B cell (primary cell): ENCODE measurements around the gene PPM1M. TPM values are rescaled to one million over a fixed set of nuclear protein-coding genes. Genes with fewer than 3 reads are reported as not detected.

Source experiments
- ATAC-seq: fragments of 200-7000 bp; cut with Tn5 transposase; one replicate; pipeline ENCODE4 v1.10.0; 2021; ENCODE audit warnings: low read depth, mild to moderate bottlenecking, moderate number of reproducible peaks, moderate library complexity
- CTCF ChIA-PET: fragments of 350-600 bp; sonication (Branson Sonifier 250); formaldehyde crosslinking; loops from one replicate; lab custom pipeline; 2021; ENCODE audit warnings: antibody characterized with exemption, inconsistent platforms; lab: Charles Lee
- POLR2A ChIA-PET: fragments of 350-600 bp; sonication (Branson Sonifier 250); formaldehyde crosslinking; loops from one replicate; lab custom pipeline; 2021; ENCODE audit warnings: antibody characterized with exemption; lab: Charles Lee
- DNase-seq: peaks from one replicate; pipeline ENCODE4 v3.0.0; 2013
- H2AFZ ChIP-seq: 2 replicates; pipeline ENCODE4 v1.6.1; 2012; ENCODE audit warnings: mild to moderate bottlenecking, low read depth, low read length; ENCODE audit not compliant: insufficient read depth, poor library complexity, severe bottlenecking
- H3K27ac ChIP-seq, 2 donors: 1 replicate in 1 of 2; 2 replicates in 1 of 2; pipeline ENCODE4 v1.5.1; 2012 to 2013; ENCODE audit warnings: low read length in 2 of 2, mild to moderate bottlenecking in 2 of 2, moderate library complexity in 1 of 2
- H3K27me3 ChIP-seq, 4 experiments: fragments of 200-600 bp in 1 of 4; sonication (generic) in 1 of 4; replicated peaks in 1 of 4; 1 replicate in 2 of 4; 2 replicates in 2 of 4; pipeline versions ENCODE4 v1.6.1 to v1.7.0; 2013 to 2016; ENCODE audit warnings: low read length in 3 of 4, mild to moderate bottlenecking in 2 of 4, mixed read lengths in 1 of 4, moderate library complexity in 1 of 4; ENCODE audit not compliant: insufficient read depth in 4 of 4, control insufficient read depth in 3 of 4; ENCODE audit errors: control extremely low read depth in 1 of 4
- H3K36me3 ChIP-seq, 2 experiments: replicated peaks in 1 of 2; 1 replicate in 1 of 2; 2 replicates in 1 of 2; pipeline versions ENCODE4 v1.6.1 to v1.7.1; 2013; ENCODE audit warnings: low read length in 1 of 2; ENCODE audit not compliant: insufficient read depth in 2 of 2, control insufficient read depth in 1 of 2; ENCODE audit errors: control extremely low read depth in 1 of 2, extremely low read depth in 1 of 2
- H3K4me1 ChIP-seq, 2 donors: fragments of 200-600 bp in 1 of 2; sonication (generic) in 1 of 2; 1 replicate in 1 of 2; 2 replicates in 1 of 2; pipeline versions ENCODE4 v1.5.1 to v1.6.1; 2013 to 2017; ENCODE audit warnings: low read length in 2 of 2; ENCODE audit not compliant: control insufficient read depth in 2 of 2, insufficient read depth in 2 of 2
- H3K4me2 ChIP-seq: replicated peaks from 2 replicates; pipeline ENCODE3; 2012; ENCODE audit warnings: mild to moderate bottlenecking, low read depth, low read length; ENCODE audit not compliant: poor library complexity, severe bottlenecking
- H3K4me3 ChIP-seq, 5 experiments: fragments of 200-600 bp in 1 of 5; sonication (generic) in 1 of 5; 1 replicate in 3 of 5; 2 replicates in 2 of 5; pipeline versions ENCODE4 v1.5.1 to v1.7.0; 2011 to 2016; ENCODE audit warnings: low read length in 4 of 5, mild to moderate bottlenecking in 4 of 5, low read depth in 2 of 5, control low read depth in 1 of 5, moderate library complexity in 1 of 5; ENCODE audit not compliant: insufficient read depth in 1 of 5; ENCODE audit errors: control extremely low read depth in 1 of 5, extremely low read depth in 1 of 5
- H3K79me2 ChIP-seq: fragments of 200-600 bp; sonication (generic); one replicate; pipeline ENCODE4 v1.6.0; 2016; ENCODE audit warnings: low read length; ENCODE audit not compliant: control insufficient read depth, insufficient read depth
- H3K9ac ChIP-seq: fragments of 200-600 bp; sonication (generic); 2 replicates; pipeline ENCODE4 v1.6.1; 2017; ENCODE audit warnings: mild to moderate bottlenecking, low read length, moderate library complexity
- H3K9me3 ChIP-seq, 3 donors: one replicate each; pipeline versions ENCODE4 v1.6.1 to v1.7.1; 2013; ENCODE audit warnings: low read length in 2 of 3; ENCODE audit not compliant: control insufficient read depth in 2 of 3, insufficient read depth in 1 of 3; ENCODE audit errors: control extremely low read depth in 1 of 3
- H4K20me1 ChIP-seq: 2 replicates; pipeline ENCODE4 v1.6.0; 2012; ENCODE audit warnings: mild to moderate bottlenecking, low read length; ENCODE audit not compliant: insufficient read depth, control insufficient read depth, poor library complexity, severe bottlenecking
- H3K27ac Mint-ChIP-seq: one replicate; pipeline ENCODE4 v1.8.0; 2021; ENCODE audit warnings: mixed read lengths
- H3K27me3 Mint-ChIP-seq: one replicate; pipeline ENCODE4 v1.8.0; 2021; ENCODE audit warnings: mixed read lengths
- H3K4me1 Mint-ChIP-seq: one replicate; pipeline ENCODE4 v1.8.0; 2021; ENCODE audit warnings: mixed read lengths
- H3K4me3 Mint-ChIP-seq: one replicate; pipeline ENCODE4 v1.8.0; 2021; ENCODE audit warnings: mixed read lengths
- H3K9me3 Mint-ChIP-seq: one replicate; pipeline ENCODE4 v1.8.0; 2022; ENCODE audit warnings: mixed read lengths; ENCODE audit not compliant: insufficient read depth
- EZH2 ChIP-seq: IDR thresholded peaks from 2 replicates; pipeline ENCODE4 v1.6.1; 2012; ENCODE audit warnings: borderline replicate concordance, low read depth, mild to moderate bottlenecking, moderate library complexity, low read length; ENCODE audit not compliant: insufficient read depth, poor library complexity, severe bottlenecking
- WGBS: methylation state at CpG from one replicate; pipeline ENCODE4 v1.1.5; 2013; ENCODE audit warnings: missing lambda C conversion rate; ENCODE audit not compliant: insufficient coverage; 5-methylcytosine and 5-hydroxymethylcytosine counted together
- intact Hi-C: fragments of 100-400 bp; cut with micrococcal nuclease; formaldehyde crosslinking; loops from one replicate; pipeline ENCODE4 v1.10.0; 2022
- polyA plus RNA-seq: library from polyadenylated mRNA; depleted of rRNA; stranded (reverse); fragments of >200 nt; gene quantifications from 2 replicates; pipeline ENCODE4 v1.2.3, GENCODE V29; 2012
- total RNA-seq, 2 donors: library from RNA; stranded (reverse); fragments of 120-200 nt in 1 of 2; gene quantifications; 1 replicate in 1 of 2; 2 replicates in 1 of 2; pipeline versions ENCODE4 v1.2.3 to v1.2.4, GENCODE V29; 2013 to 2022
- TF ChIP-seq, protein P1 (sequence below): fragments of 200-600 bp; IDR thresholded peaks from one replicate; pipeline ENCODE4 v1.8.0; 2022; ENCODE audit warnings: antibody characterized with exemption, mild to moderate bottlenecking

The PPM1M gene
- total and polyA plus RNA-seq, 2 donors (not counting 1 experiment from before 2014, with no cell fraction given) = 45.0 to 65.2 TPM

DNA sequence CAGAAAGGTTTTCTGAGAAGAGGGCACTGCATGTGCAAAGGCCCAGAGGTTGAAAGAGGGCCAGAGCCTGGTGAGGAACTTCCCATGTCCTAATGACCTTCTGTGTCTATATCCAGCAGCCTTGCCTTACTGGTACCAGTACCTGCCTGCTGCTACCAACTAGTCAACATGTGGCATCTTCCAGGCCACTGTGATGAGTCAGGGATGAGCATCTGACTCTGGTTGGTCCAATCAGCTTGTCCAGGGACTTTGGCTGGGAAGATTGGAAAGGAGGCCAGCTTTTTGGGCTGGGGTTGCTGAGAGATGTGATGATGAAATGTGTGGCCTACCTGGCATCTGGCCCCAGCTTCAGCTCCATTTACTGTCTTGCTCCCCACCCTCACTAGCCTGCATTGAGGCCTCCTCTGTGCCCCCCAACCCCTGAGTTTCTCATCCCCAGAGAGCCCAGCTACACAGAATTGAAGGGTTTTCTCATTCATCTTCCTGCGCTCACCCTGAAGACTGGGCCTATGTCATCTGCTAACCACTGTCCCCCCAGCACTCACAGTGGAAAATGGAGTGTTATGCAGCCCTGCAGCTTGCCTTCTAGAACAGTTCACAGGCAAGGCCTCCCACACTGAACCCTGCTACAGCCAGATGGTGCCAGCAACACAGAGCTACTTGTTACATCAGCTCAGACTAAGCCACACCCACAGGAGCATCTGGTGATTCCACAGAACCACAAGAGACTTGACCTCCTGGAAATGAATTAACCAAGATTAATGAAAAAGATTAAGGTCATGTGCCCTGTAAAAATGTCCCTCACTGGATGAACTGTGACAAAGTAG lies 5.3 kb upstream of the PPM1M start:
- Mint-ChIP-seq H3K27me3 (no peaks in the 10 kb centered on the region), H3K9me3 (no peaks in the 10 kb centered on the region), H3K27ac (peak overlapping the region; percentile 83), H3K4me3 (peak overlapping the region; percentile 99), H3K4me1 (peaks cover 71% of the 10 kb centered on the region)
- H3K36me3 ChIP-seq = peaks cover 3 to 13% of the 10 kb centered on the region in 2 experiments
- 78% methylated on average over 1 of the region's 1 CpG for WGBS
- ATAC-seq = no peak
- no peak overlapping the region for H2AFZ ChIP-seq
- TF ChIP-seq, protein P1, sequence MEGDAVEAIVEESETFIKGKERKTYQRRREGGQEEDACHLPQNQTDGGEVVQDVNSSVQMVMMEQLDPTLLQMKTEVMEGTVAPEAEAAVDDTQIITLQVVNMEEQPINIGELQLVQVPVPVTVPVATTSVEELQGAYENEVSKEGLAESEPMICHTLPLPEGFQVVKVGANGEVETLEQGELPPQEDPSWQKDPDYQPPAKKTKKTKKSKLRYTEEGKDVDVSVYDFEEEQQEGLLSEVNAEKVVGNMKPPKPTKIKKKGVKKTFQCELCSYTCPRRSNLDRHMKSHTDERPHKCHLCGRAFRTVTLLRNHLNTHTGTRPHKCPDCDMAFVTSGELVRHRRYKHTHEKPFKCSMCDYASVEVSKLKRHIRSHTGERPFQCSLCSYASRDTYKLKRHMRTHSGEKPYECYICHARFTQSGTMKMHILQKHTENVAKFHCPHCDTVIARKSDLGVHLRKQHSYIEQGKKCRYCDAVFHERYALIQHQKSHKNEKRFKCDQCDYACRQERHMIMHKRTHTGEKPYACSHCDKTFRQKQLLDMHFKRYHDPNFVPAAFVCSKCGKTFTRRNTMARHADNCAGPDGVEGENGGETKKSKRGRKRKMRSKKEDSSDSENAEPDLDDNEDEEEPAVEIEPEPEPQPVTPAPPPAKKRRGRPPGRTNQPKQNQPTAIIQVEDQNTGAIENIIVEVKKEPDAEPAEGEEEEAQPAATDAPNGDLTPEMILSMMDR = no peak
- no peak for TF ChIP-seq EZH2
- H4K20me1 ChIP-seq = peaks cover 32% of the 10 kb centered on the region
- no peaks in the 10 kb centered on the region for H3K9me3 ChIP-seq
- peak overlapping the region in 1 of 2 donors; percentile 4 for H3K27ac ChIP-seq
- DNase-seq = peak; percentile 38
- H3K4me1 ChIP-seq = peaks cover 53 to 67% of the 10 kb centered on the region in 2 donors
- H3K9ac ChIP-seq = peak overlapping the region; percentile 83
- intact Hi-C loops = no loop called here
- H3K79me2 ChIP-seq = peaks cover 52% of the 10 kb centered on the region
- peak overlapping the region in 2 of 5 experiments; percentile 75 to 93 for H3K4me3 ChIP-seq
- no peaks in the 10 kb centered on the region for H3K27me3 ChIP-seq
- CTCF ChIA-PET = interaction anchor here (1.0 to 18.5 kb wide), 10 partner anchors 9 to 206 kb away, joined by 3 to 237 read pairs (median 6); partner anchors contain the start of gene TLR9
- H3K4me2 ChIP-seq = peak overlapping the region; percentile 78
- POLR2A ChIA-PET = interaction anchor here (0.8 to 1.3 kb wide), 4 partner anchors 10 to 38 kb away, joined by 3 to 4 read pairs (median 4); partner anchors contain the start of gene WDR82
